ENCODE results near the gene KRTAP25-1.

GRCh38 chr21:30251781-30252180 lies 37.5 kb downstream of the KRTAP25-1 start:
- TF ChIP-seq POLR2A (IDR thresholded peaks at IDR 0.05) (no peak), CTCF (IDR thresholded peaks at IDR 0.05) (no peak), POLR2AphosphoS5 (IDR thresholded peaks at IDR 0.05) (no peak)

All from gastroesophageal sphincter (tissue), 3 donors.